PC-3 (cell line): ENCODE measurements around the gene PRSS21.

Experiments used
- EZH2 ChIP-seq: fragments of 300-600 bp; sonication (generic); IDR thresholded peaks from one replicate; pipeline ENCODE4 v1.6.1; 2017; ENCODE audit warnings: antibody characterized with exemption, mild to moderate bottlenecking, low read length; ENCODE audit not compliant: unreplicated experiment
- EZH2phosphoT487 ChIP-seq: fragments of 300-600 bp; sonication (generic); IDR thresholded peaks from 2 replicates; pipeline ENCODE4 v1.6.1; 2018; ENCODE audit warnings: mild to moderate bottlenecking, antibody characterized with exemption, low read length, borderline replicate concordance
- TF ChIP-seq, protein P1 (sequence below): fragments of 300-600 bp; sonication (generic); conservative IDR thresholded peaks from 2 replicates; pipeline ENCODE4 v1.5.1; 2017; ENCODE audit warnings: antibody characterized with exemption, low read depth, mild to moderate bottlenecking, low read length

DNA sequence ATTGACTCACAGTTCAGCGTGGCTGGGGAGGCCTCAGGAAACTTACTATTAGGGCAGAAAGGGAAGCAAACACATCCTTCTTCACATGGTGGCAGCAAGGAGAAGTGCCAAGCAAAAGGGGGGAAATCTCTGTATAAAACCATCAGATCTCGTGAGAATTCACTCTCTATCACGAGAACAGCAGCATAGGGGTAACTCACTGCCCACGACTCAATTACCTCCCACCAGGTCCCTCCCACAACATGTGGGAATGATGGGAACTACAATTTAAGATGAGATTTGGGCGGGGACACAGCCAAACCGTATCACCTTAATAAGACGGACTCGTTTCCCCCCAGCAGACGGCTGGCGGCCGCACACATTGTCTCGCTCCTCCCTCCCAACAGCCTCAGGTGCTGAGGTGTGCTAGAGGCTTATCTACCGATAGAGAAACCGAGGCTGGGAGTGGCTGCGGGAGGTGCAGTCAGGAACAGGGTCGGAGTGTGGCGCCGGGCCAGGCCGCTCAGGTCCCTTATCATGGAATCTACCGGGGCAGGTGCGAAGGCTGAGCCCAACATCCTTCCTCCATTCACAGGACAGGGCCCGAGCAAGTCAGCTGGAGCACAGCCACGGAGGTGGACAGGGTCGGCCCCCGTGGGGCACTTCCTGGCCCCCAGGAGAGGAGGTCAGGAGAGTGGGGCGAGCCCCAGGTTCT lies 8.2 kb downstream of the PRSS21 start:
- TF ChIP-seq EZH2 (no peak), EZH2phosphoT487 (no peak)
- TF ChIP-seq, protein P1, sequence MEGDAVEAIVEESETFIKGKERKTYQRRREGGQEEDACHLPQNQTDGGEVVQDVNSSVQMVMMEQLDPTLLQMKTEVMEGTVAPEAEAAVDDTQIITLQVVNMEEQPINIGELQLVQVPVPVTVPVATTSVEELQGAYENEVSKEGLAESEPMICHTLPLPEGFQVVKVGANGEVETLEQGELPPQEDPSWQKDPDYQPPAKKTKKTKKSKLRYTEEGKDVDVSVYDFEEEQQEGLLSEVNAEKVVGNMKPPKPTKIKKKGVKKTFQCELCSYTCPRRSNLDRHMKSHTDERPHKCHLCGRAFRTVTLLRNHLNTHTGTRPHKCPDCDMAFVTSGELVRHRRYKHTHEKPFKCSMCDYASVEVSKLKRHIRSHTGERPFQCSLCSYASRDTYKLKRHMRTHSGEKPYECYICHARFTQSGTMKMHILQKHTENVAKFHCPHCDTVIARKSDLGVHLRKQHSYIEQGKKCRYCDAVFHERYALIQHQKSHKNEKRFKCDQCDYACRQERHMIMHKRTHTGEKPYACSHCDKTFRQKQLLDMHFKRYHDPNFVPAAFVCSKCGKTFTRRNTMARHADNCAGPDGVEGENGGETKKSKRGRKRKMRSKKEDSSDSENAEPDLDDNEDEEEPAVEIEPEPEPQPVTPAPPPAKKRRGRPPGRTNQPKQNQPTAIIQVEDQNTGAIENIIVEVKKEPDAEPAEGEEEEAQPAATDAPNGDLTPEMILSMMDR: no peak
